GM19043 (cell line): Measurements from ENCODE around the gene NCF2.

Experiments
- ATAC-seq: cut with Tn5 transposase; IDR thresholded peaks from one replicate; pipeline ENCODE4 v1.9.1; 2021; ENCODE audit warnings: low read depth; ENCODE audit not compliant: unreplicated experiment

Gene NCF2

DNA sequence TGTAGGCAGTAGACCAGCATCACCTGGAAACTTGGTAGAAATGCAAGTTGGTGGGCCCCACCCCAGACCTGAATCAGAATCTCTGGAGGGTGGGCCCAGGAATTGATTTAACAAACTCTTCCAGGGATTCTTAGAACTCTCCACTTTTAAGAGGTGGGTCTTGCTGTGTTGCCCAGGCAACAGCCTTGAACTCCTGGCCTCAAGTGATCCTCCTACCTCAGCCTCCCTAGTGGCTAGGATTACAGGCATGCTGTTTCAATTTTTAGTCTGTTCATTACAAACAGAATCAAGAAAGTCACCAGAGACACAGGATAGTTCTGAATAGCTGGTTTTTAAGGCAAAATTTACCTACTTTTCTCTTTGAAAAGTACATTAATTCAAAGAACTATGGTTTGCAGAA, 31.2 kb downstream of the NCF2 start:
- ATAC-seq = no peak

DNA sequence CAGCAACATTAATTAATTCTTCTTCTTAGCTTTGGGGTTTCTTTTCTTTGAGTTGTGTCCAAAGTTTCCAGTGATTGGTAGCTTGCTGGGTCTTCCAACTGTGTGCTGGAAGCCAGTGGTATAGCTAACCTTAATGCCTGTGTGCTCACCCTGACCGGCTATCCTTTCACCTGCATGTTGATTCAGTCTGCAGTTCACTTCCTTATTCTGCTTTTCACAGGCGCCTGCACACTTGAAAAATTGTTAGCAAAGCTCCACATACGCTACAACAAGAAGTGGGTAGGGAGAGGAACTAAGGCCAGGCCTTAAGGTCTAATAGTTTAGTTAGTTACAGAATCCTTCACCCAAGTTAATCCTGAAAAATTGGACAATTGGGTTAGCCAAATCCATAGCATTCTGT, 35.7 kb downstream of the NCF2 start:
- ATAC-seq = no peak

DNA sequence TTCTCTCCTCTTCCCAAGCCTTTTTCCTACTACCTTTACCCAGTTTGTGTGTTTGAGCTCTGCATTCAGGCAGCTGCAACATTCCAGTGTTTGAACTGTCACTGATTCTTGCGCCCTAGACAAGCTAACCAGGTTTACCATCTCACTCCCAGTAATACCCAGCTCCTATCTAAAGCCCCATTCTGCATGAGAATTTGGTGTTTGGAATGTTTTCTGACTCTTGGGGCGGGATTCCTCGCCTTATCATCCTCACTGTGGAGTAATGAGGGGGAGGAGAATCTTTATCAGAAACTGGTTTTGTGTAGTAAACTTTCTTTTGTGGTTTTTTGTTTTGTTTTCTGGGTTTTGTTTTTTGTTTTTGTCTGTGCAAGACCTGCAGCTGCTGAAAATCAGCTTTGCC, 36.5 kb downstream of the NCF2 start:
- ATAC-seq = no peak

DNA sequence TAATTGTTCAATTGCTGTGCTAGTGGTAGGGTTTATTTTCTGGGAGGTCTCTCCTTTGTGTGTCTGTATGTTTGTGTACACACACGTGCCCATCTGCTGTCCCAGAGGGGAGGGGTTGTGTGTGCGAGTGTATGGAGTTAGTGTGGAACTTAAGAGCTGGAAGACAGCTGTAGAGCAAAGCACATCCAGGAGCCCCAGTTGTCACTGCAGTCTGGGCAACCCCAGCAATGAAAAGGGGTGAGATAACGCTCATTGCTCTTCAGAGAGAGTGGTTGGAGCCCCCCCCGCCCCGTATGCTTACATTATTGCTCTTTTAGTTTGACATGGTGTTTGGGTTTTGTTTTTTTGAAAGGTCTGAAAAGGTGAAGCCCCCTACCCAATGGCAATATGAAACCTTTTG, 36.9 kb downstream of the NCF2 start:
- ATAC-seq = no peak

DNA sequence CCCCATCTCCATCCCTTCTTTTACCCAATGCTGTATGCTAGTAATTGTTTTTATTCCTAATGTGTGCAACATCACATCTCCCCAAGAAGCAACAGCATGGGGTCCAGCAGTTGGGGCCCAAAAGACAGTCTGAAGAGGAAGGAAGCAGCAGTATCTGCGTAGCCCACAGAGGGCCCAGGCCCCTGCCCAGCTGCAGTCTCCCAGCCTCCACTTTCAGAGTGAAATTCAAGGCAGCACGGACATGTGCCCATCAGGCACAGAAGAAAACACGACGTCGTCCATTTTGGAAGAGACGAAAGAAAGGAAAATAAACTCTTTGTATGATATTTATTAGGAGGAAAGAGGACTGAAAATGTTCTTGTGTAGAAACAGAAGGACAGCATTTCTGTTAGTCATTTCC, 37.4 kb downstream of the NCF2 start:
- ATAC-seq = no peak

DNA sequence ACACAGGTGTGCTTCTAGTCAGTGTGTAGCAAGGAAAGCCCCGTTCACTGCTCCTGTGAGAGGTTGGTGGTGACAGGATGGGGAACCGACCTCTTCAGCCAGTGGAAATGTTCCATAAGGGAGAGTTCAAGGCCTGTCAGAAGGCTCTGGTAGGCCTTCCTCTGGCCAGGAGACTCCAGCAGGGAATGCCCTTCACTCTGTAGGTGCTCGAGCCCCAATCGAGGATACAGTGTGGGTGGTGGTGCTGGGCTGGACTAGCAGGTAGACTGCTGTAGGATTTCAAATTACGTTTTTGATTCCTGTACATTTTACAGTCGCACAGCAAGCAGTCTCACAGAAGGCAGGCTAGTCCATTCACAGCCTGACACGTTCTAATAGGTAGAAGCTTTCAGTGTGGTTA, 37.8 kb downstream of the NCF2 start:
- no peak for ATAC-seq

DNA sequence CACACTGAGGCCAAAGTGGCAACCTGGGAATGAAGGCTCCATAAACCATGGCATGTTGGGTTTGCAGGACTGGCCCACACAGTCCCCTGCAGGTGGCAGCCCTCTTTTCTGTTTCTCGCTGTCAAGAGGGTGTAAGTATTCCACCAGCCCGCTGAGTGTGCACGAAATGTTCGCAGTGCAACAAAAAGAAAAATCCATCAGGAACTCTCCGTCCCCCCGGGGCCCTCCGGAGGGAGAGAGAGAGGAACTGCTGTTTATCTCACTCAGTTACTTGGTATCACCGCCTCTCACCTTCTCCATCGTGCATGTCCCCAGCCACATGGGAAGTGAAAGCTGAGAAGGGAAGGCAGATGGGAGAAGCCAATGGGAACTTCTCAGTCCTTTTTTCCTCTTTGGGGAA, 38.3 kb downstream of the NCF2 start:
- ATAC-seq = no peak

DNA sequence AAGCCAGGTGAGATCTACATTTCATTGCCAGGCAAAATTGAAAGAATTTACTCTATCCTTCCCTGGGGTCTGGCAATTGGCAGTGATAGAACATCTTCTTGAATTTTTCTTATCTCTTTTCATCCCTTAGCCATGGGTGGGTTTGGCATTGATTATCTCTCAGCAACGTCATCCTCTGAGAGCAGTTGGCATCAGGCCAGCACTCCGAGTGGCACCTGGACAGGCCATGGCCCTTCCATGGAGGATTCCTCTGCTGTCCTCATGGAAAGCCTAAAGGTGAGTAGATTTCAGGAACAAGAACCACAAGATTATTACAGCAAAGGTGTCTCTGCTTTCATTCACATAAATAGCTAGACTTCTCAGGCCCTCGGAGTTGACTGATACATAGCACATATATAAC, 39.3 kb downstream of the NCF2 start:
- no peak for ATAC-seq

DNA sequence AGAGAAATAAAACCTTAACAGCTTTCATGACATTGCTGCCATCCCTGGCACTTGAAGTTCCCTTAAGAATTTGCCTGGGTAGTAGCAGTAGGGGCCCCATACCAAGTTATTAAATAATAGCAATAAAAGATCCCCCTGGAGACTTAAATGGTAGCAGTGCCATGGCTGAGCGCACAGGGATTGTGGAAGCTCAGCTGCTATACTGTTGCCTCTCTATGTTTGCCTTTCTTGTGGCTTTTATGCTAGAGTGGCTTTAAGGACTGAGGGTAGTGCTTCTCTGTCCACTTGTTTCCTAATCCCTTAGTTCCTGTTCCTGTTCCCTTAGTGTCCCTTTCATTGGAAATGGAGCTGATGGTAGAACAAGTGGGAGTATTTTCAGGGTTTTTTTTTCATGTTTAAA, 42.1 kb downstream of the NCF2 start:
- no peak for ATAC-seq

DNA sequence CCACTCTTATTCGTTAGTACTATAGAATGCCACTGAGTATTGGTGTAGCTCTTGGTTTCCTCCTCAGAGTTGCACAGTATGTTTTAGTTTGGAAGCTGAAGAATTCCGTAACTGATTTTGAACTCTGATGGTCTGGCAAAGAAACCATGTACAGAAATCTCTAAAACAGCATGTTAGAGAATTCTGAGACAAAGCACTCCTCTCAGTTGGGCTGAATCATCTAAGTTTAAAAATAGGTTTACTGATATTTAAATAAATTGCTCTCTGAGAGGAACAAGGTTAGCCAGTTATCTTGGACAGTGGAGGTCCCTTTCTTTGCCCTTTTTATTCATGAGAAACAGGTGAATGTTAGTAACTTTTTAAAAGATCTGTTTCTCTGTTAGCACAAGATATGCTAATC, 43.8 kb downstream of the NCF2 start:
- ATAC-seq = no peak

DNA sequence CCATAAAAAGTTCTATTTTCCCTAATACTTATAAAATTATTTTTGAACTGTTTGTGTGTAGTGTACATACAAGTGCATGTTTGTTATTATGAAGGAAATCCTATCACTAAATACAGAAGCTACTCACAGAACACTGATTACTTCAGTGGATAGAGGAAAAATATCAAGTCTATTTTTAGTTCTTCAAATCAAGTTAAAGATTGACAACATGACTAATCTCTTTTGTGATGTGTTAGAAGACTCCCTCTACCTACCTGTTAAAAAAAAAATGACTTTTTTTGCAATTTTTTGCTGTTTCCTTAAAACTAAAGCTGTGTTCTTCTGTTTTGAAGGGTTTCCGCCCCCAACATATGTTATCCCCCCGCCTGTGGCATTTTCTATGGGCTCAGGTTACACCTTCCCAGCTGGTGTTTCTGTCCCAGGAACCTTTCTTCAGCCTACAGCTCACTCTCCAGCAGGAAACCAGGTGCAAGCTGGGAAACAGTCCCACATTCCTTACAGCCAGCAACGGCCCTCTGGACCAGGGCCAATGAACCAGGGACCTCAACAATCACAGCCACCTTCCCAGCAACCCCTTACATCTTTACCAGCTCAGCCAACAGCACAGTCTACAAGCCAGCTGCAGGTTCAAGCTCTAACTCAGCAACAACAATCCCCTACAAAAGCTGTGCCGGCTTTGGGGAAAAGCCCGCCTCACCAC, 45.5 kb downstream of the NCF2 start:
- ATAC-seq = no peak

DNA sequence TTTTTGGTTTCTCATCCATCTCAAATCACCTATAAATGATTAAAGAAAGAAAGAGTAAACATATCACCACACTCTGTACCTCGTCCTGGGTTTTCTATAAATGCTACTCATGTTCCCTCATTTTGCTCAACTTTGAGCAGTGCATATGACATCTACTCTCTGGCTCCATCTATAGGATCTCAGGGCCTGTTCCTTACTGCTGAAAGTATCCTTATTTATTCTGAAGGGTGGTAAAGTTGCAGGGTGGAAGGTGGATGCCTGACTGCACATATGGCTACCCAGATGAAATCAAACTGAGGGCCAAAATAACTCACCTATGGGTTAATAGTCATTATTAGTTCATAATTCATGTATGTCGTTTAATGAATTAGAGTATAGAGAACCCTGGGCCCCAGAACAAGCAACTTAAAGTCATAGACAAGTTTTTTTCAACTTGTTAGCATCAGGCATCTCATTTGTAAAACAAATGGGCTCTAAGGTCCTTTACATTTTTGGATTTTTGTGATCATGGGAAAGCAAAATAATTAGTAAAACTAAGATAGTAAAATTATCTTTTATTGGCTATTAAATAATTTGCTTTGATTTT, 46.5 kb downstream of the NCF2 start:
- ATAC-seq = peak; percentile 72

DNA sequence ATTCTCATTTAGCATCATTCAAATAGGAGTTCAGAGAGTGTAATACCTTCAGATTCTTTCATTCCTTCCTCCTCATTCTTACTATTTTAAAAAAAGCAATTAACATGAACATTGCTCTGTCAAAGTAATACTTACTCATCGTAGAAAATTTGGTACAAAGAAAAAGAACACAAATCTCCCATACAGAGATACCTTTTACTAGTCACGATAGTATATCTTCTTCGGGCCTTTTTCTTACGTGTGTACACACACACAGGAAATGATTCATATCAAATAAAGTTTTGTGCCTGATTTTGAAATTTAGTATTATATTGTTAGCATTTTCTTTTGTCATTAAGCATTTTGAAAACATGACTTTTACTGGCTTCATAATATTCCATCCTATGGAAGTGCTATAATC, 52.9 kb downstream of the NCF2 start:
- ATAC-seq = no peak

DNA sequence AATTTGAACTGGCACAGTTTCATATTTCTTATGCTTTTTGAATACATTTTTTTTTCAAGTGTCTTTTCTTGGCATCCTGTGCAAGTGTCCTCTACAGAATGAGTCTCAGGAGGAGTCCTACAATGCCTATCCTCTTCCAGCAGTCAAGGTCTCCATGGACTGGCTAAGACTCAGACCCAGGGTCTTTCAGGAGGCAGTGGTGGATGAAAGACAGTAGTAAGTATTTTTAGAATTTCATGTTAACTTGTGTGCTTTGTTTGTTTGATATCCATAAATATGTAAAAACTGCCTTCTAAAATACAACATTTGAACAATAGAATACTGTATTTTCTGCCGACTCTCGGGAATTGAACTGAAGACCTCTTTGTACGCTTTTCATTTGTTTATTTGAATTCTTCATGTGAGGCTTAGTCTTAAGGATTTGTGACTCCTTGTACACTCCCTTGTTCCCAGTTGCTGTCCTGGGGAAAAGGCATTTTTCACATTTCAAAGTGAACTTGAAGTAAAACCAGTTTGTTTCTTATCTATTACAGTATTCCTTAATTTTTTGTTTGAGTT, 56.6 kb downstream of the NCF2 start:
- ATAC-seq = no peak

DNA sequence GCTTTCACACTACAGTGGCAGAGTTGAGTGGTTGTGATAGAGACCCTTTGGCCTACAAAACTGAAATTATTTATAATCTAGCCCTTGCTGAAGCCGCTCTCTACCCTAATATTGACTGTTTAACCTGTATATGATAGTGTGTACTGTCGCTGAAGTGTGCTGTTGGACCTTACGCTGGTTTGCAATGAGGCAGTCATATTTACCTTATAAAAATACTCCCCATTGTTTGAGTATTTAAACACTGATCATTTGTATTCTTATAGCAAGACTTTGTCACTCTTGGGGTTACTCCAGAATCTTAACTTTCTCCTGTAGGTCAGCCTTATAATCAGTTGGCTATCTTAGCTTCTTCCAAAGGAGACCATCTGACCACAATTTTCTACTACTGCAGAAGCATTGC, 61.7 kb downstream of the NCF2 start:
- ATAC-seq = no peak

DNA sequence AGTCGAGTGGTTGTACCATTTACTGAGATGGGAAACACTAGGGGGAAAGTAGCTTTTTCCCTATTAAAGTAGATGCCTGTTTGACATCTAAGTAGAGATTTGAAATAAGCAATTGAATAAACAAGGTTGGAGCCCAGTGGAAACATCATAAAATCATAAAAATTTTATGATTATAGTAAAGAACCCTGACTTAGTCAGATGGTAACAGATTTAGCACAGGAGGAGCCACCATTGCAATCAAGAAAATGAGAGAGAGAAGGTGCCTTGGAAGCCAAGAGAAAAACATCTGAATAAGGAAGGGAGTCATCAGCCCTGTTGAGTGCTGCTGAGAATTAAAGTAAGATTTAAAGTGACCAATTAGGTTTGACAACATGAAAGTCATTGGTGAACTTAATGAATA, 68.2 kb downstream of the NCF2 start:
- no peak for ATAC-seq

DNA sequence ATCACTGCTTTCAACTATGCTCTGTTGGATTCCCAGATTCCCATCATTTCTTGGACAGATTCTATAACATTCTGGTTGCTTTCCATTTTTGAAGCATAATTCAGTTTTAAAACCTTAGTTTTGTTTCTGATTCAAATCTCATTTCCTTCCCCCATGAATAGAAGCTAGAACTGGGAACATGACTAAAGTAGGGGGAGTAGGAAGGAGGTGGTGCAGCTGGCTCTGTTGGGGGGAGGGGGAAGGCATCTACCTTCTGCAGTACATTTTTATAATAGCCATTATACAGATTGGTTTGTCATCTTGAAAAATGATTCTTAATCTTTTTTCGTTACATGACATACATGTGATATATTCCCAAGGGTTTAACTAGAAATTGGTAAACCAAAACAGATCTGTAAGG, 69.9 kb downstream of the NCF2 start:
- no peak for ATAC-seq

DNA sequence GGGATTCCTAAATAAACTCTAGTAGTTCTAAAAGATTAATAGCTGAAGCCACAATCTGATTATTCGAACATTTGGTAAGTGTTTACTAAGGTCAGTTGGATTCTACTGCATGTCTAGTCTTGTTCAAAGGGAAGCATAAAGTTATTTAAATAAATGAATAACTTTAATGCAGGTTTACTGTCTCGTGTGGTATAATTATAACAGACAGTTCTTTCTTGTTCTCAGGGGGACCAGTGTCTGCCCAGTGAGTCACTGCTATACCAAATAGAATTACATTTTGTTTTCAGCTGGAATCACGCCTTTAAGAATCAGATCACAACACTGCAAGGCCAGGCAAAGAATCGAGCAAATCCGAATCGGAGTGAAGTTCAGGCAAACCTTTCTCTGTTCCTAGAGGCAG, 72.9 kb downstream of the NCF2 start:
- ATAC-seq = no peak

DNA sequence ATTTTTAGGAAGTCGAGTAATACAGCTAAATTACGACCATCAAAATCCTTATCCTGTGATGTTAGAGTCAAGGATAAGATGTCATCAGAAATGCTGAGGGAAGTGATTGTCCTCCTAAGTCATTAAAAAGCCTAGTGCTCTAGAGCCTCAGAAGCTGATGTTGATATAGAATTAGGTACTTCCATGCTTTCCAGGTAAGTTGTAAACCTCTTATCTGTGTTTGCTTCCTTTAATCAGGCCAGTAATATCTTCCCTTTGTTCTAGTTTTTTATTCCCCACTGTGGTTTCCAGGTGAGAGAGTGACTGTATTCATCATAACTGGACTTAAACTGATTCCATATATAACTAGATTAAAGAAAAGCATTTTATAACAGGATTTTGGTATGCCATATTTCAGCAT, 73.5 kb downstream of the NCF2 start:
- no peak for ATAC-seq

DNA sequence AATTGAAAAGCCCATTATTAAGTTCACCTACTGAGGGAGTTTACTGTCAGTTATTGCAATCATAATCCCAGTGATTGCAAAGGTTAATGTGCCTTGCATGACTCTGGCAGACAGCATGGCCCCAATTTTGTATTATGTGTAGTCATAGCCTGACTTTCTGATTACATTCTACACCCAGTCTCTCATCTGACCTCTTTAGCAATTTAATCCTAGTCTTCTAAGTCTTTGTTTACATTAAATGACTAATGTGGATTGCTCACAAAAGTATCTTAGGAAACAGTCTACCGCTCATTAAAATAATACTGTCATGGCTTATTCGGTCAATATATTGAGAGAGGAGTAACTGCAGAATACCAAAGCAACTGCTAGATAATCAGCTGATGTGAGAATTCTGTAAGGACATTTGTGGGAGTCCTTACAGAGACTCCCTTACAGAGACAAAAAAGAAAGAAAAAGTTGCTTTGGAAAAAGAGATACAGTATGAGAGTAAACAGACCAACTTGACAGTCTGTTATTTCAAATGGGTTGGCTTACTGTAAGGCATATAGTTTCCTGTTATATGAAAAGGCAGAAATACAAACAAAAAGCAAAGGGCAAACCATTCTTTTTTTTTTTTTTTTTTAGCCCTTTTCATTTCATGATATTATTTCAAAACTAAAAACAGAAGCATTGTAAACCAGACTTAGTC, 75.1 kb downstream of the NCF2 start:
- ATAC-seq = no peak

DNA sequence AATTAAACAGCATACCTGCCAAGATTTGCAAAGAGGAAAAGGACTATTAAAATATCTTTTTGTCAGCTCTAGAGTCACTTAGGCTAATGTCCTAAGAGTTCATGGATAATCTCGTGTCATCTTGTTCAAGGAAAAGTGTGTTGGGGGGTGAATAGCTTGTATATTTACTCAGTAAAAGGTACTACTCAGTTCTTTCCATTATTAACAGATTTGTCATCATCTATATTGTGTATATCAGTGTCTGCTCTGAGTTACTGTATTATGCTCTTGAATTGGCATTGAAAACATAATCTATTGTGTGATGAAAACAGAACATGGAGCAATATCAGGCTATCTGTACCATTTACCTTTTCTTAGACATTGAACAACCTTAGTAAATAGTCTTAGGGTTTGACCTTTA, 76.0 kb downstream of the NCF2 start:
- no peak for ATAC-seq

DNA sequence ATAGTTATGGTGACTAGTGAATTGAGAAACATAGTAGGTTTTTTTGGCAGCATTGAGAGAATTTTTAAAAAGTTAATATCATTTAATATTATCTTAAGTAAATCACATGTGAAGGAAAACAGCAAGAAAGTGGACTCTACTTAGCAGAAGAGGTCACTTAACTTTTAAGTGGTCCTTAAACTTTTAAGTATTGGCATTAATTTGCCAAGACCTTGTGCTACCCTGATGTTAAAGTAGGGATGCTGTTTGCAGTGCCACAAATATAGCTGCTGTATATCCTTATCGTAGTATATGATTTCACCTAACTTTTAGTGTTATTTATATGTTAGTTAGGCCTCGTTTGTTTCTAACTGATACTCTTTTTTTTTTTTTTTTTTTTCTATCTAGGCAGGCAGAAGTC, 77.8 kb downstream of the NCF2 start:
- no peak for ATAC-seq
